HG03280 (cell line): ENCODE data around the gene SEMA3F.
A peak's percentile ranks its signal among the peaks of the same experiment; 100 is the strongest.

ENCODE experiments used
- ATAC-seq: cut with Tn5 transposase; IDR thresholded peaks from one replicate; pipeline ENCODE4 v1.9.1; 2021; ENCODE audit warnings: mild to moderate bottlenecking, moderate library complexity; ENCODE audit not compliant: unreplicated experiment

The SEMA3F gene

DNA sequence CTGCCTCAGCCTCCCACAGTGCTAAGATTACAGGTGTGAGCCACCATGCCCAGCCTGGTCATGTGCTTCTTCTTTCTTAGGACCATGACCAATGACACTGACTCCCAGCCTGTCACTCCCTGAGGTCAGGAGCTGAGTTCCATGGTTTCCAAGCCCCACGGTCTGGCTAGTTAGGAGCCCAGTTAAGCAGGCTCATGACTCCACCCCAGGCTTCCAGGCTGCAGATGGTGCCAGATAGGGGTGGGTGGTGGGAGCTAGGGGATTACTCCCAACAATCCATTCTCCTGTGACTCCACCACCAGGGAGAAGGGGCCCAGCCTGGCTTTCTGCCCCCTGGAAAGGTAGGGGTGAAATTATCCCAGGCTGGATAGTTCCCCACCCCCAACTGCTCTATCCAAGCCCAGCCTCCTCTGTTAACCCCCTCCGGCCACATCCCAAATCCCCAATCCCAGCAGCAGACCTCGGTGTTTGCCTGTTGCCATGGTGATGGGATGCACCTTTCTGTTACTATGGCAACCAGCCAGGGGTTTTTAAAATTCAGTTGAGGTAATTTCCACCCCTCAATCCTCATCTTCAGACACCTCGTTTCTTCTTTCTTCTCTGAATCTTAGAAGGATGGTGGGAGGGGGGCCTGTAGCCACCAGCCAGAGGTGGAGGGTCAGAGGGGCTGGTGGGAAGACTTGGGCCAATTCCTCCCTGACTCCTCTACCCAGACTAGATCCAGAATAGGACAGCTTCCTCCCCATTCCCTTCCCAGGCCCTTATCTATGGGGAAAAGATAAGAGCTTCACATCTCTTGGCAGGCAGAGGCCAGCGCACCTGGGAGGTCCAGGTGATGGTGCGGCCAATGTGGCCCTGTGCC is 22.5 kb upstream of the SEMA3F start:
- ATAC-seq = no peak

- ATAC-seq = no peak
These were observed 21.9 kb upstream of the SEMA3F start for GRCh38 chr3:50133283-50133615.

DNA sequence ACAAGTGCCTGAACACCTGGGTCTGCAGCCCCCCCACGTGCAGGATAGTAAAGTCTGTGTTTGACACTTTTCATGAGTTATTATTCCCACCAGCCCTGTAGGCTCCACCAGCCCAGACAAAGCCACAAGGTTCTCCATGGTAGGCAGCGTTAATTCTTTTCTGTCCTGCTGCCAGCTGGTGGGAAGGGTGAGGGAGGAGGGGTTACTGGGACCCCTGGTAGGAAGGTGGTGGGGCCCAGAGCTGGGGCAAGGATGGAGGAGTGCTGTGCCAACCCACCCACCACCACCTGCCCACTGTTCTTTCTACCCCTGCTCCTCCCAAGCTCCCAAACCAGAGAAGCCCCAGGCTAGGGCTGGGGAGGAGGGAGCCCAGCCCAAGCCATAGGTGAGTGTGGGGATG is 20.8 kb upstream of the SEMA3F start:
- no peak for ATAC-seq

- no peak for ATAC-seq
These were observed 19.2 kb upstream of the SEMA3F start for GRCh38 chr3:50135964-50136363.

GRCh38 chr3:50136714-50137405 is 18.3 kb upstream of the SEMA3F start:
- no peak for ATAC-seq

DNA sequence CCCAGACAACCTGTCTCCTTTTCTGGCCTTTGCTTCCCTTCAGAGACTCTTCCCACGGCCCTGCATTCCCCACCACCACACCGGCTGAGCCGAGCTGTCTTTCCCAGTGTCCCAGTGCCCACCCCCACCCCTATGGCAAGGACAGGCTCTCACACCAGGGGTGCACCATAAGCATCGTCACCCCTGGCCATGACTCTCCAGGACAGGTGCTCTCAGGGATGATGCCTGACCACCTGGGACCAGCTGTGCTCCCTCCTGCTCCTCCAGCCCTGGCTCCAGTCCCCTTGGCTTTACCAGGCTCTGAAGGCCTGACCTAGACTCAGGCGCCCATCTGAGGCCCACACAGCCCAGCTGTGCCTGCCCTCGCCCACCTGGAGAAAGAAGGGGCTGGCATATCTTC is 17.6 kb upstream of the SEMA3F start:
- no peak for ATAC-seq

GRCh38 chr3:50138266-50139200 is 16.6 kb upstream of the SEMA3F start:
- no peak for ATAC-seq

GRCh38 chr3:50139308-50139707 is 15.8 kb upstream of the SEMA3F start:
- ATAC-seq = no peak

DNA sequence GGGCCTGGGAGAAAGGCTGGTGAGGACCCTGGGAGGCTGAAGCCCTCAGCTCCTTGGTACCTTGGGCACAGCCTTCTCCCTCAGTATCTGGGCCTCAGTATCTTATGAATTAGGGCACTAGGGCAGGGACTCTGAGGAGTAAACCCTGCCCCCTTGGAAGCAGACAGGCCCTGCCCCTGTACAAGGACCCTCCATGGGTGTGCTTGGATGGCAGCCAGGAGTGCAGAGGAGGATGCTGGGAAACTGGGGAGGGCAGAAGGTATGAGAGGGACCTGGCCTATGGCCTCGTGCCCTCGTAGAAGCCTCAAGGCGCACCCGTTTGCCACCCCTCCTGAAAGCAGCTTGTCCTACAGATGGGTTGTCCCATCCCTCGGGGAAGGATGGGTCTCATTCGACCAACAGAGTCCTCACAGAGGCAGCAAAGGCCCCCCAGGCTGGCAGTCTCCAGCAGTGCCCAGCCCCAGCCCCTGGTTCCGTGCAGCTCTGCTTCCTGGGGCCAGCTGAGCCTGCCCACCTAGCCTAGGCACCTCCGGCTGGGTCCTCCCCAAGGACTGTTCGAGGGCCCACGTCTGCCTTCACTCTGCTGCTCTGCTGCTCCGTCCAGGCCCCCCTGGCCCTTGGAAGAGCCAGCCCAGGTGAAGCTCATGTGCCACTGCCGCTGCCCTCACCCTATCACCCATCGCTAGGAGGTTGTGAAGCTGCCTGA is 15.3 kb upstream of the SEMA3F start:
- no peak for ATAC-seq

- no peak for ATAC-seq
These were observed 14.1 kb upstream of the SEMA3F start for GRCh38 chr3:50140990-50141389.

DNA sequence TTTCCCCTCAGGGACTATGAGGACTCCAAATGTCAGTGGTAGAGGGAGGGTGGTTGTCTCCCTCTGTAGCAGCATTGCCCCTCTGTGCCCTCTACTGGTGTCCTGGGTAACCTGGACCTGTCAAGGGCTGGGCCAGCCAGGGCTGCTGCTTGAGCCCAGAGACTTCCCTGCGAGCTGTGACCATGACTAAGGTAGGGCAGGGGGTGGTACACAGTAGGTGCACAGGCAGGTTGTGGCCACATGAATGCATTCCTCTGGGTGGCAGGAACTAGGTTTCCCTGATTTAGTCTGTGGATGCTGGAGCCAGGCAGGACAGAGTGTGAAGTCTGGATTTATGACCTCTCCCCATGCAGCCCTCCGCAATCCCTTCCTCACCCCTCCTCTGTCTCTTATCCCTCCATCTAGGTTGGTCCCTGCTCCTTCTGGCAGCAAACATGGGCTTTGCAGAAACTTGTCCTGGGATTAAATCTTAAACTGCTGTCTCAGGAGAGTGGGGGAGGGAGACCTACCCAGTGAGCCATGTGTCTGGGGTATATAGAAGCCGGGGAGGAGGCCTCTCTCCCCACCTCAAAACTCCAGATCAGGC is 8.7 kb upstream of the SEMA3F start:
- ATAC-seq = no peak

DNA sequence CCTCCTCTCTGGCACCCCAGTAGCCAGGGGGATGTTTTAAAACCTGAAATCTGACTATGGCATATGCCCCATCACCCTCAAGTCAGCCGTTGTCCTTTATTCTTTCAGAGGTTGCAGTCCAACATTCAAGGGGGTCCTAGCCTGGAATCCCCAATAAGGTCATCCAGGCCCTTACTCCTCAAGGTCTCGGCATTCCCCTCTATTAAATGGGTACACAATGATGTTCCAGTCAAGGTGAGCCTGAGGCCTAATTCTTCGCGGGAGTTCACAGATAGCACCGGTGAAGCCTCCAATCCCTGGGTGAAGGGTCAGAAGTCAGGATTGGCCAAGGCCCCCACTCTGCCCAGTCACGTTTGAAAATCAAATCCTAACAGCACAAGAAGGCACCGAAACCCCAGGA is 8.1 kb upstream of the SEMA3F start:
- ATAC-seq = no peak

GRCh38 chr3:50147447-50147846 is 7.7 kb upstream of the SEMA3F start:
- ATAC-seq = no peak

DNA sequence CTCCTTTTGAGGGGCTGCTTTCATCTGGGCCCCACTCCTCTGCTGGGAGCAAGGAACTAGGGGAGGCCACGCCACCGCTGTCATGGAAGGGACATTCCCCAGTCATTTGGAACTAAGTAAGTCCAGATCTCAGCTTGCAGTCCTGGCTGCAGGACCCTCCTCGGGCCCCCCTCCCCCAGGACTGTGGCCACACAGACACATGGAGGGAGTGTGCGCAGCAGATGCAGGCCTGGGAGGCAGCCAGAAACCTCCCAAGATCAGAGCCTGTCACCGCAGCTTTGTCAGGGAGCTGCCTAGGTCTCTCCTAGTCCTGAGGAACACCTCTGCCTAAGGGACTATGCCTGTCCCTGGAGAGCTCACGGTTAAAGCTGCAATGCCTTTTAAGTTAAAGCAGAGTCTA is 7.3 kb upstream of the SEMA3F start:
- ATAC-seq = no peak

DNA sequence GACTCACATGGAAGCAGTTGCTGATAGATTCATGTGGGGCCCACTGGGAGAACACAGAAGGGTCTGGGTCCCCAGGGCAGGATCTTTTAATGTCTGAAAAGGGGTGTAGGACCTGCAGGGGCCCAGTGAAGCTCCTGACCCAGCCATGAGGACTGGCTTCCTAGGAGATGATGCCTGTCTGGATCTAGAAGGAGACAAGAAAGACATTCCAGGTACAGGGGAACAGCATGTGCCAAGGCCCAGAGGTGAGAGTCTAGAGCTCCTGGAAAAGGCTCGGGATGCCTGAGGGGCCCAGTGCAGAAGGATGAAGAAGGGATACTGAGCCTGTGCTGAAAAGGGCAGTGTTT is 4.7 kb upstream of the SEMA3F start:
- ATAC-seq = no peak

- ATAC-seq = no peak
These were observed 4.0 kb upstream of the SEMA3F start for GRCh38 chr3:50150863-50151686.

- no peak for ATAC-seq
These were observed 3.4 kb upstream of the SEMA3F start for GRCh38 chr3:50151728-50152127.

GRCh38 chr3:50153782-50154475 is 1.2 kb upstream of the SEMA3F start:
- no peak for ATAC-seq

- peak; percentile 15 for ATAC-seq
These were observed 666 bp upstream of the SEMA3F start for GRCh38 chr3:50154476-50154839.
